ENCODE data around the gene SMAD7. TPM values are rescaled to one million over a fixed set of nuclear protein-coding genes. Genes with fewer than 3 reads are reported as not detected.

Gene SMAD7
- total RNA-seq, 2 experiments from 2014 or later, result 2.9 to 15.1 TPM

GRCh38 chr18:48889115-48889941 lies 61.4 kb downstream of the SMAD7 start:
- intact Hi-C loops (cut with micrococcal nuclease; ENCODE audit: unreplicated experiment), result no loop called here
- no TSS peak for BruUV-seq (replicated peaks)
- Histone ChIP-seq H4K20me1 (ENCODE audit: insufficient read depth, low read length) (no peaks in the 10 kb centered on the region), H3K4me1 (ENCODE audit: insufficient read depth, low read length, poor library complexity, severe bottlenecking) (no peaks in the 10 kb centered on the region), H3K27ac (ENCODE audit: low read depth, low read length, poor library complexity, severe bottlenecking) (no peak overlapping the region), H2AFZ (ENCODE audit: low read length) (no peak overlapping the region), H3K4me2 (ENCODE audit: low read length) (no peak overlapping the region), H3K9me2 (ENCODE audit: insufficient read depth, low read length) (no peaks in the 10 kb centered on the region), H3K9me3 (ENCODE audit: low read length) (no peaks in the 10 kb centered on the region), H3K79me2 (ENCODE audit: insufficient read depth, low read depth, low read length) (no peaks in the 10 kb centered on the region), H3K4me3 (ENCODE audit: low read depth, low read length, poor library complexity, severe bottlenecking) (no peak overlapping the region), H3K36me3 (ENCODE audit: insufficient read depth, low read length) (no peaks in the 10 kb centered on the region)
- ChIA-PET POLR2A (no interaction called here), CTCF (ENCODE audit: unreplicated experiment) (no interaction called here)
- no peak for DNase-seq (ENCODE audit: low spot score)
- TF ChIP-seq CTCF (conservative IDR thresholded peaks at IDR 0.05; ENCODE audit: low read length) (no peak), EZH2phosphoT487 (IDR thresholded peaks at IDR 0.05; ENCODE audit: borderline replicate concordance, low read depth, low read length) (no peak)

- intact Hi-C loops (cut with micrococcal nuclease; ENCODE audit: unreplicated experiment), result no loop called here
- no peaks in the 10 kb centered on the region for H3K9me3 ChIP-seq (ENCODE audit: low read length)
- H3K9me2 ChIP-seq (ENCODE audit: insufficient read depth, low read length), result no peaks in the 10 kb centered on the region
- H3K27ac ChIP-seq (ENCODE audit: low read depth, low read length, poor library complexity, severe bottlenecking), result no peak overlapping the region
- DNase-seq (ENCODE audit: low spot score), result no peak
- no peaks in the 10 kb centered on the region for H3K36me3 ChIP-seq (ENCODE audit: insufficient read depth, low read length)
- CTCF ChIA-PET (ENCODE audit: unreplicated experiment), result no interaction called here
- no peak for TF ChIP-seq CTCF (conservative IDR thresholded peaks at IDR 0.05; ENCODE audit: low read length)
- no peak for TF ChIP-seq EZH2phosphoT487 (IDR thresholded peaks at IDR 0.05; ENCODE audit: borderline replicate concordance, low read depth, low read length)
- POLR2A ChIA-PET, result no interaction called here
- H3K4me3 ChIP-seq (ENCODE audit: low read depth, low read length, poor library complexity, severe bottlenecking), result no peak overlapping the region
- no peaks in the 10 kb centered on the region for H3K4me1 ChIP-seq (ENCODE audit: insufficient read depth, low read length, poor library complexity, severe bottlenecking)
- no peaks in the 10 kb centered on the region for H4K20me1 ChIP-seq (ENCODE audit: insufficient read depth, low read length)
- no peak overlapping the region for H2AFZ ChIP-seq (ENCODE audit: low read length)
- no peaks in the 10 kb centered on the region for H3K79me2 ChIP-seq (ENCODE audit: insufficient read depth, low read depth, low read length)
- no TSS peak for BruUV-seq (replicated peaks)
- H3K4me2 ChIP-seq (ENCODE audit: low read length), result no peak overlapping the region
These were observed 62.0 kb downstream of the SMAD7 start for GRCh38 chr18:48888773-48889080.

GRCh38 chr18:48887905-48888772 lies 62.6 kb downstream of the SMAD7 start:
- Histone ChIP-seq H3K9me3 (ENCODE audit: low read length) (no peaks in the 10 kb centered on the region), H3K27ac (ENCODE audit: low read depth, low read length, poor library complexity, severe bottlenecking) (no peak overlapping the region), H3K4me2 (ENCODE audit: low read length) (no peak overlapping the region), H3K4me1 (ENCODE audit: insufficient read depth, low read length, poor library complexity, severe bottlenecking) (no peaks in the 10 kb centered on the region), H3K79me2 (ENCODE audit: insufficient read depth, low read depth, low read length) (no peaks in the 10 kb centered on the region), H2AFZ (ENCODE audit: low read length) (no peak overlapping the region), H3K9me2 (ENCODE audit: insufficient read depth, low read length) (no peaks in the 10 kb centered on the region), H4K20me1 (ENCODE audit: insufficient read depth, low read length) (no peaks in the 10 kb centered on the region), H3K36me3 (ENCODE audit: insufficient read depth, low read length) (no peaks in the 10 kb centered on the region), H3K4me3 (ENCODE audit: low read depth, low read length, poor library complexity, severe bottlenecking) (no peak overlapping the region)
- ChIA-PET CTCF (ENCODE audit: unreplicated experiment) (no interaction called here), POLR2A (no interaction called here)
- DNase-seq (ENCODE audit: low spot score), result no peak
- BruUV-seq (replicated peaks), result no TSS peak
- intact Hi-C loops (cut with micrococcal nuclease; ENCODE audit: unreplicated experiment), result no loop called here
- TF ChIP-seq CTCF (conservative IDR thresholded peaks at IDR 0.05; ENCODE audit: low read length) (no peak), EZH2phosphoT487 (IDR thresholded peaks at IDR 0.05; ENCODE audit: borderline replicate concordance, low read depth, low read length) (no peak)

Data from OCI-LY7 (cell line).